Endothelial cell (in vitro differentiated cells): Measurements from ENCODE around the gene GLO1. TPM values are rescaled to one million over a fixed set of nuclear protein-coding genes. Genes with fewer than 3 reads are reported as not detected.

Experiments used
- DNase-seq: peaks from one replicate; pipeline ENCODE4 v3.0.0; 2021; ENCODE audit warnings: low spot score
- H3K27ac Mint-ChIP-seq: one replicate; pipeline ENCODE4 v1.8.0; 2021; ENCODE audit warnings: mixed read lengths, inconsistent platforms; ENCODE audit not compliant: unreplicated experiment
- H3K27me3 Mint-ChIP-seq: one replicate; pipeline ENCODE4 v1.8.0; 2021; ENCODE audit warnings: mild to moderate bottlenecking, moderate library complexity, mixed read lengths, inconsistent platforms; ENCODE audit not compliant: unreplicated experiment
- H3K36me3 Mint-ChIP-seq: one replicate; pipeline ENCODE4 v1.8.0; 2021; ENCODE audit warnings: mild to moderate bottlenecking, low read depth, mixed read lengths, inconsistent platforms; ENCODE audit not compliant: unreplicated experiment
- H3K4me1 Mint-ChIP-seq: one replicate; pipeline ENCODE4 v1.8.0; 2021; ENCODE audit warnings: mild to moderate bottlenecking, mixed read lengths, inconsistent platforms; ENCODE audit not compliant: unreplicated experiment
- H3K4me3 Mint-ChIP-seq: one replicate; pipeline ENCODE4 v1.8.0; 2021; ENCODE audit warnings: mild to moderate bottlenecking, mixed read lengths, inconsistent platforms; ENCODE audit not compliant: unreplicated experiment
- H3K9me3 Mint-ChIP-seq: one replicate; pipeline ENCODE4 v1.8.0; 2021; ENCODE audit warnings: mixed read lengths, inconsistent platforms; ENCODE audit not compliant: unreplicated experiment
- total RNA-seq: library from RNA; stranded (reverse); fragmentation: NEBNext Ultra II Directional; extraction: Animal tissue kit (Norgen Biotek cat#: 25700); gene quantifications from one replicate; pipeline ENCODE4 v1.2.1, GENCODE V29; 2021; ENCODE audit not compliant: unreplicated experiment
- TF ChIP-seq, protein P1 (sequence below): fragments of 200-600 bp; sonication (generic); IDR thresholded peaks from one replicate; pipeline ENCODE4 v1.5.0; 2021; ENCODE audit warnings: antibody characterized with exemption; ENCODE audit not compliant: unreplicated experiment

Gene GLO1
- total RNA-seq, 1 donor from 2014 or later, result 83.6 TPM

DNA sequence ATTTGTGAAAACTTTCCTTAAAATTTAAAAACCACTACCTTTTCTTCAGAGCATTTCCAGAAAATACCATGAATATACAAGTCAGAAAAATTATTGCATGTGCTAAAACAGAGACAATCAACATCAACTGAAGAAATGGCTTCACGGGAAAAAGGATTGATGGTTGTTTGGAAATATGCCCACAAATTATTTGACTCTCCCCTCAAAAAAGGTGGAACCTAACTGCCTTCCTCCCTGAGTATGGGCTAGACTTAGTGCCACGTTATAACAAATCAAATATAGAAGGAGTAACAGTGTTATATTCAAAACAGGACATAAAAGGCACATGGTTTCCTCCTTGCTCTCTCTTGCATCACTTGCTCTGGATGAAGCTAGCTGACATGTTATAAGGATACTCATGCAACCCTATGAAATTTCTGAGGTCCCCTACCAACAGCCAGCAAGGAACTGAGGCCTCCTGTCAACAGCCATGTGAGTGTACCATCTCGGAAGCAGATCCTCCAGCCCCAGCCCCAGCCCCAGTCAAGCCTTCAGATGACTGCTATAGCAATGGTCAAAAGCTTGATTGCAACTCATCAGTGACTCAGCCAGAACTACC is 71.7 kb downstream of the GLO1 start:
- no peaks in the 10 kb centered on the region for H3K36me3 Mint-ChIP-seq
- no peaks in the 10 kb centered on the region for H3K27me3 Mint-ChIP-seq
- H3K4me1 Mint-ChIP-seq, result no peaks in the 10 kb centered on the region
- TF ChIP-seq, protein P1, sequence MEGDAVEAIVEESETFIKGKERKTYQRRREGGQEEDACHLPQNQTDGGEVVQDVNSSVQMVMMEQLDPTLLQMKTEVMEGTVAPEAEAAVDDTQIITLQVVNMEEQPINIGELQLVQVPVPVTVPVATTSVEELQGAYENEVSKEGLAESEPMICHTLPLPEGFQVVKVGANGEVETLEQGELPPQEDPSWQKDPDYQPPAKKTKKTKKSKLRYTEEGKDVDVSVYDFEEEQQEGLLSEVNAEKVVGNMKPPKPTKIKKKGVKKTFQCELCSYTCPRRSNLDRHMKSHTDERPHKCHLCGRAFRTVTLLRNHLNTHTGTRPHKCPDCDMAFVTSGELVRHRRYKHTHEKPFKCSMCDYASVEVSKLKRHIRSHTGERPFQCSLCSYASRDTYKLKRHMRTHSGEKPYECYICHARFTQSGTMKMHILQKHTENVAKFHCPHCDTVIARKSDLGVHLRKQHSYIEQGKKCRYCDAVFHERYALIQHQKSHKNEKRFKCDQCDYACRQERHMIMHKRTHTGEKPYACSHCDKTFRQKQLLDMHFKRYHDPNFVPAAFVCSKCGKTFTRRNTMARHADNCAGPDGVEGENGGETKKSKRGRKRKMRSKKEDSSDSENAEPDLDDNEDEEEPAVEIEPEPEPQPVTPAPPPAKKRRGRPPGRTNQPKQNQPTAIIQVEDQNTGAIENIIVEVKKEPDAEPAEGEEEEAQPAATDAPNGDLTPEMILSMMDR, result no peak
- DNase-seq, result no peak
- no peaks in the 10 kb centered on the region for H3K9me3 Mint-ChIP-seq
- H3K4me3 Mint-ChIP-seq, result no peak overlapping the region
- no peak overlapping the region for H3K27ac Mint-ChIP-seq

Other genes starting within 250 kb of the GLO1 start
- gene BTBD9, start 63.2 kb downstream of the GLO1 start, total RNA-seq, result 10.3 TPM
- gene DNAH8, start 12.2 kb upstream of the GLO1 start, total RNA-seq, result 0.05 TPM